Hematopoietic multipotent progenitor cell treated with erythropoietin and hydrocortisone succinate and interleukin-3 and kit ligand, for 8 days (in vitro differentiated cells): ENCODE measurements around the gene IRF8.
"Not testable (repeated sequence)": the region's sequence is repeated elsewhere in the genome, so short reads cannot be mapped to it uniquely, and the experiment has no call there.

Source experiments
- DNase-seq: peaks from one replicate; pipeline ENCODE4 v3.0.0-alpha.2; 2015

IRF8 gene

GRCh38 chr16:85898521-85899442, at the start of gene IRF8:
TSS of gene IRF8 (plus strand) at chr16:85899162. CDS start at chr16:85903016, 3,854 bp downstream.
- no peak for DNase-seq

GRCh38 chr16:85849388-85849787, 49.6 kb upstream of the IRF8 start:
- no peak for DNase-seq

GRCh38 chr16:85850344-85850880, 48.5 kb upstream of the IRF8 start:
- no peak for DNase-seq

- DNase-seq = no peak
Observed at GRCh38 chr16:85851034-85851785, 47.8 kb upstream of the IRF8 start.

- no peak for DNase-seq
Observed at GRCh38 chr16:85853547-85854545, 45.1 kb upstream of the IRF8 start.

GRCh38 chr16:85854935-85855334, 44.0 kb upstream of the IRF8 start:
- DNase-seq = no peak

GRCh38 chr16:85856079-85856478, 42.9 kb upstream of the IRF8 start:
- no peak for DNase-seq

GRCh38 chr16:85856585-85856984, 42.4 kb upstream of the IRF8 start:
- DNase-seq = no peak

- DNase-seq = no peak
Observed at GRCh38 chr16:85857406-85857805, 41.6 kb upstream of the IRF8 start.

GRCh38 chr16:85858571-85858970, 40.4 kb upstream of the IRF8 start:
- not testable (repeated sequence) for DNase-seq

GRCh38 chr16:85858984-85859817, 39.8 kb upstream of the IRF8 start:
- DNase-seq = no peak

GRCh38 chr16:85859818-85860125, 39.2 kb upstream of the IRF8 start:
- DNase-seq = no peak

GRCh38 chr16:85860413-85861094, 38.4 kb upstream of the IRF8 start:
- no peak for DNase-seq

- DNase-seq = no peak
Observed at GRCh38 chr16:85861095-85861825, 37.7 kb upstream of the IRF8 start.

- DNase-seq = no peak
Observed at GRCh38 chr16:85862476-85863383, 36.2 kb upstream of the IRF8 start.

- no peak for DNase-seq
Observed at GRCh38 chr16:85863384-85863774, 35.6 kb upstream of the IRF8 start.

GRCh38 chr16:85864965-85865364, 34.0 kb upstream of the IRF8 start:
- no peak for DNase-seq

- DNase-seq = no peak
Observed at GRCh38 chr16:85867189-85867588, 31.8 kb upstream of the IRF8 start.

GRCh38 chr16:85868495-85868894, 30.5 kb upstream of the IRF8 start:
- no peak for DNase-seq
